ENCODE measurements around the gene FBXO48. TPM values are rescaled to one million over a fixed set of nuclear protein-coding genes. Genes with fewer than 3 reads are reported as not detected.

FBXO48 gene
- total and polyA plus RNA-seq, 10 of the 15 experiments (the other 5 are each of a cell fraction or from before 2014, with no cell fraction given) = 0.56 to 2.3 (median 1.2) TPM

GRCh38 chr2:68472796-68473414 is 5.8 kb upstream of the FBXO48 start:
- Histone ChIP-seq H2AFZ (ENCODE audit: control insufficient read depth, low read depth, low read length) (no peak overlapping the region), H3K9me3 (replicated peaks; ENCODE audit: control insufficient read depth, insufficient read depth, low read length) (no peaks in the 10 kb centered on the region), H3K27ac (ENCODE audit: control insufficient read depth, insufficient read depth) (no peak overlapping the region), H3K9ac (ENCODE audit: control insufficient read depth, insufficient read depth, low read length) (no peak overlapping the region), H4K20me1 (ENCODE audit: control insufficient read depth, insufficient read depth) (no peaks in the 10 kb centered on the region), H3K36me3 (ENCODE audit: control insufficient read depth in 2 of 2, insufficient read depth in 2 of 2, low read length in 1 of 2) (no peaks in the 10 kb centered on the region), H3K4me3 (no peak overlapping the region), H3K4me1 (ENCODE audit: control insufficient read depth, insufficient read depth, low read length) (no peaks in the 10 kb centered on the region), H3K4me2 (ENCODE audit: control insufficient read depth, insufficient read depth) (no peak overlapping the region), H3K27me3 (replicated peaks in 1 of 2; ENCODE audit: control insufficient read depth in 2 of 2, insufficient read depth in 2 of 2, low read length in 1 of 2) (no peaks in the 10 kb centered on the region; a peak in 1 of 4 replicates), H3K79me2 (ENCODE audit: control insufficient read depth, insufficient read depth, low read length) (no peaks in the 10 kb centered on the region)
- BruUV-seq (replicated peaks) = no TSS peak
- ChIA-PET POLR2A (no interaction called here), SMC1A (ENCODE audit: uncharacterized antibody, unreplicated experiment) (no interaction called here), CTCF (interaction anchor here (1.1 to 1.3 kb wide), 2 partner anchors 9 to 11 kb away, joined by 3 to 5 read pairs; no protein-coding TSS in a partner anchor), RAD21 (ENCODE audit: unreplicated experiment) (interaction anchor here (1.3 kb wide), 1 partner anchor 9 kb away, joined by 4 read pairs; no protein-coding TSS in a partner anchor)
- intact Hi-C loops (cut with micrococcal nuclease; ENCODE audit: unreplicated experiment) (no loop called here), in situ Hi-C loops (cut with MboI) (loop anchor here (5.0 kb wide), 1 partner anchor 444 kb away; no protein-coding TSS in a partner anchor)
- ATAC-seq = no peak
- WGBS (ENCODE audit: insufficient coverage, insufficient replicate concordance, low lambda C conversion rate, missing lambda C conversion rate) = 75% methylated on average over 3 of the region's 3 CpGs
- TF ChIP-seq FOXM1 (IDR thresholded peaks at IDR 0.05; ENCODE audit: low read depth, low read length) = no peak
- TF ChIP-seq SMC3 (IDR thresholded peaks at IDR 0.05; ENCODE audit: borderline replicate concordance, low read length) = no peak
- no peak for TF ChIP-seq ZBTB11 (CRISPR knock-in tag; IDR thresholded peaks at IDR 0.05)
- no peak for TF ChIP-seq BRCA1 (IDR thresholded peaks at IDR 0.05; ENCODE audit: low read depth, low read length)
- no peak for TF ChIP-seq MYB (IDR thresholded peaks at IDR 0.05; ENCODE audit: borderline replicate concordance, low read depth, low read length)
- no peak for TF ChIP-seq SIX5 (IDR thresholded peaks at IDR 0.05; ENCODE audit: low read depth, low read length, severe bottlenecking)
- no peak for TF ChIP-seq RB1 (IDR thresholded peaks at IDR 0.05; ENCODE audit: borderline replicate concordance)
- no peak for DNase-seq (ENCODE audit: low read depth, low spot score)
- peak; percentile 7 for FAIRE-seq
